TTC549 (cell line): ENCODE measurements around the gene HIC1.

ENCODE experiments used
- FAIRE-seq: peaks from 2 replicates; lab custom pipeline; 2012; peaks lifted over from hg19 to GRCh38; lab: Jason Lieb, UNC

HIC1 gene

GRCh38 chr17:2061441-2061958, 6.6 kb downstream of the HIC1 start:
- FAIRE-seq = no peak

- FAIRE-seq = no peak
These were observed 7.8 kb downstream of the HIC1 start for GRCh38 chr17:2062571-2063183.

GRCh38 chr17:2063261-2064146, 8.6 kb downstream of the HIC1 start:
- FAIRE-seq = no peak

- no peak for FAIRE-seq
These were observed 9.2 kb downstream of the HIC1 start for GRCh38 chr17:2064147-2064489.

- FAIRE-seq = no peak
These were observed 9.6 kb downstream of the HIC1 start for GRCh38 chr17:2064520-2064971.

GRCh38 chr17:2064980-2065785, 10.3 kb downstream of the HIC1 start:
- FAIRE-seq = no peak

- FAIRE-seq = no peak
These were observed 11.1 kb downstream of the HIC1 start for GRCh38 chr17:2065949-2066400.

GRCh38 chr17:2067048-2067561, 12.2 kb downstream of the HIC1 start:
- FAIRE-seq = no peak

GRCh38 chr17:2067608-2068024, 12.7 kb downstream of the HIC1 start:
- no peak for FAIRE-seq

GRCh38 chr17:2068031-2068518, 13.2 kb downstream of the HIC1 start:
- FAIRE-seq = no peak

- FAIRE-seq = no peak
These were observed 13.7 kb downstream of the HIC1 start for GRCh38 chr17:2068519-2069051.

GRCh38 chr17:2070241-2071023, 15.5 kb downstream of the HIC1 start:
- no peak for FAIRE-seq

GRCh38 chr17:2071024-2071385, 16.1 kb downstream of the HIC1 start:
- FAIRE-seq = no peak

- FAIRE-seq = no peak
These were observed 16.8 kb downstream of the HIC1 start for GRCh38 chr17:2071455-2072281.

GRCh38 chr17:2074919-2075318, 20.0 kb downstream of the HIC1 start:
- FAIRE-seq = no peak

- no peak for FAIRE-seq
These were observed 20.6 kb downstream of the HIC1 start for GRCh38 chr17:2075336-2076086.

GRCh38 chr17:2076087-2076984, 21.4 kb downstream of the HIC1 start:
- no peak for FAIRE-seq

GRCh38 chr17:2077040-2077439, 22.1 kb downstream of the HIC1 start:
- no peak for FAIRE-seq
